VCaP (cell line): ENCODE data around the gene NAALADL2.

Experiments used
- H3K27ac ChIP-seq: fragments of 450-650 bp; 2 replicates; pipeline ENCODE4 v1.5.1; 2017
- CTCF ChIP-seq: fragments of 450-650 bp; conservative IDR thresholded peaks from 2 replicates; pipeline ENCODE4 v1.5.1; 2017; ENCODE audit warnings: mild to moderate bottlenecking, moderate library complexity

Gene NAALADL2

GRCh38 chr3:175301741-175302140, 442.6 kb downstream of the NAALADL2 start:
- no peak overlapping the region for H3K27ac ChIP-seq
- no peak for TF ChIP-seq CTCF

- H3K27ac ChIP-seq = no peak overlapping the region
- TF ChIP-seq CTCF = no peak
These were observed 445.3 kb downstream of the NAALADL2 start for GRCh38 chr3:175304404-175304803.

GRCh38 chr3:175307642-175308041, 448.5 kb downstream of the NAALADL2 start:
- peak overlapping the region; percentile 48; the same call in 1 of the 2 replicates for H3K27ac ChIP-seq

GRCh38 chr3:175308097-175308496, 449.0 kb downstream of the NAALADL2 start:
- H3K27ac ChIP-seq = peak overlapping the region; percentile 48; the same call in 1 of the 2 replicates
- no peak for TF ChIP-seq CTCF

More at GRCh38 chr3:175307642-175308041, 448.5 kb downstream of the NAALADL2 start:
- TF ChIP-seq CTCF = no peak

- no peak for TF ChIP-seq CTCF
- no peak overlapping the region for H3K27ac ChIP-seq
These were observed 450.9 kb downstream of the NAALADL2 start for GRCh38 chr3:175310046-175310445.

- peak overlapping the region; percentile 71; the same call in 1 of the 2 replicates for H3K27ac ChIP-seq
- TF ChIP-seq CTCF = no peak
These were observed 452.3 kb downstream of the NAALADL2 start for GRCh38 chr3:175311404-175311803.

- peak overlapping the region; percentile 71 for H3K27ac ChIP-seq
- TF ChIP-seq CTCF = no peak
These were observed 452.8 kb downstream of the NAALADL2 start for GRCh38 chr3:175311946-175312345.
